ENCODE data around the gene CYP2D6.
"Not testable (repeated sequence)": the region's sequence is repeated elsewhere in the genome, so short reads cannot be mapped to it uniquely, and the experiment has no call there.

Gene CYP2D6

GRCh38 chr22:42130639-42131431 is at the start of gene CYP2D6:
CYP2D6 (minus strand) TSS chr22:42130810; CDS start chr22:42130791, 19 bp downstream.
- H3K4me3 ChIP-seq (ENCODE audit: low read depth, low read length): not testable (repeated sequence)

GRCh38 chr22:42179616-42180015 is 49.0 kb upstream of the CYP2D6 start:
- H3K4me3 ChIP-seq (ENCODE audit: low read depth, low read length): no peak overlapping the region
- no peak for TF ChIP-seq CTCF (IDR thresholded peaks at IDR 0.05; ENCODE audit: low read depth, low read length)

DNA sequence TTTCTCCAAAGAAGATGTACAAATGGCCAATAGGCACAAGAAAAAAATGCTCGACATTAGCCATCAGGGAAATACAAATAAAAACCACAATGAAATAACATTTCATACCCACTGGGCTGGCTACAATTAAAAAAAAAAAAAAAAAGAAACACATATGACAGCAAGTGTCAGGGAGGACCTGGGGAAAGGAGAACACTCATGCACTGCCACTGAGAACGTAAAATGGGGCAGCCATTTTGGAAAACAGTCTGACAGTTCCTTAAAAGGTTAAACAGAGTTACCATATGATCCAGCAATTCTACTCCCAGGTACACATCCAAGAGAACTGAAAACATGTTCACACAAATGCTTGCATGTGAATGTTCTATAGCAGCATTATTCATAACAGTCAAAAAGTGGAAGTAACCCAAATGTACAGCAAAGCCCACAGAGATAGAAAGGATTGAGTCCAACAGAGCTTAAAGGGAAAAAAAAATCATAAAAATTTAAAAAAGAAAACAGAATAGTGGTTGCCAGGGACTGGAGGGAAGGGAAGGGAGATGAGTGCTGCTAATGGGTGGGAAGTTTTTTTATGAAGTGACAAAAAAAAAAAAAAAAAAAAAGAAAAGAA is 48.4 kb upstream of the CYP2D6 start:
- no peak for TF ChIP-seq CTCF (IDR thresholded peaks at IDR 0.05; ENCODE audit: low read depth, low read length)
- no peak overlapping the region for H3K4me3 ChIP-seq (ENCODE audit: low read depth, low read length)

DNA sequence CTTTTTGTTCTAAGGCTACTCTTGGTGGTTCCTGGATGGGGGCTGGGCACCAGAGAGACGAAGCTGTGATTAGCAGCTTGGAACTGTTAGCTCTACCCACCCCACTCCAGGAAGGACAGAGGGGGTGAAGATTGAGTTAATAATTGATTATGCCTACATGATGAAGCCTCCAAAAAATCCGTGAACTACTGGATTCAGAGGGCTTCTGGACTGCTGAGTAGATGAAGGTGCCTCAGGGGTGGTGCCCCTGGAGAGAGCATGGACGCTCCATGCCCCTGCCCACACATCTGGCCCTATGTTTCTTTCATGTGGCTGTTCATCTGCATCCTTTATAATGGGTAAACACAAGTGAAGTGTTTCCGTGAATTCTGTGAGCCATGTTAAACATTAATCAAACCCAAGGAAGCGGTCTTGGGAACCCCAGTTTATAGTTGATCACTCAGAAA is 47.3 kb upstream of the CYP2D6 start:
- no peak for TF ChIP-seq CTCF (IDR thresholded peaks at IDR 0.05; ENCODE audit: low read depth, low read length)
- no peak overlapping the region for H3K4me3 ChIP-seq (ENCODE audit: low read depth, low read length)

- TF ChIP-seq CTCF (IDR thresholded peaks at IDR 0.05; ENCODE audit: low read depth, low read length): no peak
- no peak overlapping the region for H3K4me3 ChIP-seq (ENCODE audit: low read depth, low read length)
These were observed 45.8 kb upstream of the CYP2D6 start for GRCh38 chr22:42176255-42176915.

DNA sequence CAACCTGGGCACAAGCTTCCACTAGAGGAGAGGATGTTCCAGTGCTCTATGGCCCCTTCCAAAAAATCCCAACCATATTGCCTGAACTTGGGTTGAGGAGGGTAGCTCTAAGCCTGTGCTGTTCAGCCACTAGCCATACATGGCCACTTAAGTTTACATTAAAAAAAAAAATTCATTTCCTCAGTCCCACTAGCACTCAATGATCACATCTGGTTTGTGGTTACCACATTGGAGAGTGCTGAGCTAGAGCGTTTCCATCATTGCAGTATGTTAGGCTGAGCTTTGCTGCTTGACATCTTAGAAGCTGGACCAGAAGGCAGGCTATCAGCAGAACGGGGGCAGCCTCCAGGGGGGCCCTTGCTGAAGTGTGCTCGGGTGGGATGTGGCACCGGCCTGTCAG is 43.5 kb upstream of the CYP2D6 start:
- TF ChIP-seq CTCF (IDR thresholded peaks at IDR 0.05; ENCODE audit: low read depth, low read length): no peak
- H3K4me3 ChIP-seq (ENCODE audit: low read depth, low read length): no peak overlapping the region

DNA sequence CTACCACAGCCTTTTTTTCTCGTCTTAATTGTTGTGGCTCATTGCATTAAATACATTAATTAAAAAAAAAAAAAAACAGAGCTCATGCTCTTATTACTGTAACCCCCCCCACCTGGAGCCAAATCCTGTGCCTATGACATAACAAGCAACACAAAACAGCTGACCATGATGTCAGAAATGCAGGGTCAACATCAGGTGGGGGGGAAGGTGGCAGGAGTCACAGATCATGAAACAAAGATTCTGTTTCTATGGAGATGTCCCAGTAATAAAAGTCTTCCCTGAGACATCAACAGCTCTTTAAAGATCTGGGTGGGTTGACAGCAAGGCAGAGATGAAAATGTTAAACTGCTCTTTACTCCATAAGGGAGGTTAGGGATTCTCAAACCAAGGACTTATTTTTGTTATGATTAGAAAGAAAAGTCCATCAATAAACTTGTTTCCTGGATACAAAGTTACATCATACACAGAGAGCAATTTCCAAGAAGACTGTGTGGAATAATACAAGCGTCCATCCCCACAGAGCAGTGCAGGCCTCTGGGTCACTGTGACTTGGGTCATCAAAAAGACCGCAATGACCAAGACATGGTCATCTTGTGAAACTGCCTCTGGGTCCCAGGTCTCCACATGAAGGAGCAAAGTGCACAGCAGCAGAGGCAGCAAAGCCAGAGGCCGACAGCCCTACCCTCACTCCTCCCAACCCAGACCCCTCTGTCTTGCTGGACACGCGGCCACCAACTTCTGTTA is 42.7 kb upstream of the CYP2D6 start:
- H3K4me3 ChIP-seq (ENCODE audit: low read depth, low read length): no peak overlapping the region
- TF ChIP-seq CTCF (IDR thresholded peaks at IDR 0.05; ENCODE audit: low read depth, low read length): no peak

Measured in WI38 (cell line).